Vein endothelial cell (primary cell): ENCODE results near the gene MAPKAP1. TPM values are rescaled to one million over a fixed set of nuclear protein-coding genes. Genes with fewer than 3 reads are reported as not detected.

Experiments
- small RNA-seq: library from RNA; depleted of rRNA; stranded (forward); fragments of <200 nt; gene quantifications from one replicate; pipeline ENCODE3, GENCODE V24; 2012
- total RNA-seq: library from RNA; depleted of rRNA; stranded (reverse); fragments of >200 nt; gene quantifications from 2 replicates; pipeline ENCODE4 v1.2.3, GENCODE V29; 2012

Gene MAPKAP1
- 87.9 and 94.2 TPM in 2 replicates for total RNA-seq

DNA sequence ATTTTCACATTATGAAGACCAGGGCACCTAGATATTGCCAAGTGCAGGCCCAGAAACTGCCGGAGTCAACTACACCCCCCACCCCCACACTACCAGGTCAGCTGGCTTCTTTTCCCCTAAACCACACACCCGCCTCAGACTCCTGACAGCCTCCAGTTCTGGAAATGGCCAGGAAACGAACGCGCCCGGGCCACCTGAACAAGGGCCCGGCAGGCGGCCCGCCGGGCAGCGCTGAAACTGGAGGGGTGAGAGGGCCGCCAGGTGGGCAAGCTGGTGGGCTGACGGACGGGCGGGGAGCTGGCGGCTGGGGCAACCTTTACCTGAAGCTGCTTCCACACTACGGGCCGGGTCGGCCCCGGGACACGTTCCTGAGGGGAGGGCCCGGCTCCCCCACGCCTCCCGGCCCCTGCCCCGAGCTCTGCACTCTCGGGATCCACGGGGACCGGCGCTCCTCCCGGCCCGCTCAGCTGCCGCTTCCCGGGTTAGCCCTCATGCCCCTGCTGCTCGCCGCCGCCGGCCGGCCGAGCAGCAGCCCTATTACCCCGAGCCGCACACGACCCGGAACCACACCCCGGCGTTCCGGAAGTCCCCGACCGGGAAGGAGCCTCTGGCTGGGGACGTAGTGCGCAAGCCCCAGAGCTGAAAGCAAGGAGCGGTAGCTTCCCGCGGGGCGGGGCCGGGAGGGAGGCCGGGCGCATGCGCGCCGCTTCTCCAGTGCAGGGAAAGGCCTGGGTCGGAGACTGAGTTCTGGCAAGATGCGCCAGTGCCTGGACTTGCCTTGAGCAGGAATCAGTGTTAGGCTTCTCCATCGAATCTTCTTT is at the start of gene MAPKAP1:
MAPKAP1 (minus strand) TSS at position 558 of the 821 bp plus-strand sequence. CDS start 34,634 bp downstream, outside the sequence.

DNA sequence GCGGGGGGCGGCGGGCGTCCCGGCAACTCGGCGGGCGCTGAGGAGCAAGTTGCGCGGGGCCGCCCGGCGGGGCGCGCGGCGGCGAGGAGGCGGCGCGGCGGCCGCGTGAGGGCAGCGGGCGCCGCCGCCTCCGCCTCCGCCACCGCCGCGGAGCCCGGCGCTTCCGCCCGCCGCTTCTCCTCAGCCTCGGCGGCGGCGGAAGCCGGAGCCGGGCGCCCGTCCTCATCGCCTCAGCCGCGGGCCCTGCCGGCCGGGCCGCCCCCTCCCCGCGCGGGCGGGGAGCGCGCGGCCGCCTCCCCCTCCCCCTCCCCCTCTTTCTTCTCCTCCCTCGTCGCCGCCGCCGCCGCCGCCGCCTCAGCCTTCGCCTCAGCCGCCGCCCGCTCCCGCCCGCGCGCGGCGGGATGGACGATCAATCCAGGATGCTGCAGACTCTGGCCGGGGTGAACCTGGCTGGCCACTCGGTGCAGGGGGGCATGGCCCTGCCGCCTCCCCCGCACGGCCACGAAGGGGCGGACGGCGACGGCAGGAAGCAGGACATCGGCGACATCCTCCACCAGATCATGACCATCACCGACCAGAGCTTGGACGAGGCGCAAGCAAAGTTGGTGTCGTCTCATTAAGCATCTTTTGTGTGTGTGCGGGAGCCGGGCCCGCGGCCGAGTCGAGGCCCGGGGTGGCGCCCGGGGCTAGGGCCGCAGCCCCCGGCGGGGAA is 40.2 kb upstream of the MAPKAP1 start, which contains the start of gene PBX3:
PBX3 (plus strand) TSS at position 321 of the 712 bp plus-strand sequence.

Small RNAs within 50 kb of the gene (small RNA-seq; reads per million reads assigned to genes)
- gene RF00017, result not detected

Other genes starting within 250 kb of the MAPKAP1 start
- gene PBX3, start 40.2 kb upstream of the MAPKAP1 start, total RNA-seq, result 18.6 and 23.8 TPM in 2 replicates